Measurements from ENCODE around the gene RETREG1. TPM values are rescaled to one million over a fixed set of nuclear protein-coding genes. Genes with fewer than 3 reads are reported as not detected.

RETREG1 gene
- total and polyA plus RNA-seq, 7 experiments from 2014 or later: 37.4 to 130 (median 48.6) TPM

DNA sequence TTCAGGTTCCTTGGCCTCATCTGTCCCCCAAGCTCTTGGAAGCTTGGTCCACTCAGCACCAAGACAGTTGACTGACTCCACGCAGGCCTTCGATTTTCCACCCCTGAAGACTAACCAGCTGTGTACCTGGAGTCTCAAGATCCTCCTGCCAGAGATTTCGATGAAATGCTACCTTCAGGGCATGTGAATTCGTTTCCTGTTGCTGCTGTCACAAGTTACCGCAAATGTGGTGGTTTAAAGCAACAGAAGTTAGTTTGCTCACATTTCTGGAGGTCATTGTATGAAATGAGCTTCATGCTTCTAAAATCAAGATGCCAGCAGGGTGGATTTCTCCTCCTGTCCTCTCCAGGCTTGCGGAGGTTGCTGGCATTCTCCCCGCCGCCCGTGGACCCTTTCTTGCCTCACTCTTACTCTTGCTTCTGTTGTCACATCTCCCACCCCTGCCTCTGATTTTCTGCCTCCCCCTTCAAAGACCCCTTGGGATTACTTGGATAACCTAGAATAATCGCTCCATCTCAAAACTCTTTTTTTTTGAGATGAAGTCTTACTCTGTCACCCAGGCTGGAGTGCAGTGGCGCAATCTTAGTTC lies 27.6 kb upstream of the RETREG1 start:
- peaks cover 9 to 26% (median 16%) of the 10 kb centered on the region in 5 donors for H3K36me3 Mint-ChIP-seq
- ChIA-PET CTCF (interaction anchor here (1.5 kb wide), 1 partner anchor 22 kb away, joined by 3 read pairs; no protein-coding TSS in a partner anchor), POLR2A (interaction anchor here (0.7 to 2.5 kb wide), 6 partner anchors 15 to 170 kb away, joined by 3 to 11 read pairs (median 4); partner anchors contain the start of gene RETREG1)
- H3K27ac Mint-ChIP-seq: peak overlapping the region; percentile 21 to 95 (median 87)
- H3K27ac ChIP-seq (ENCODE audit: low read depth, low read length): peak overlapping the region; percentile 64
- DNase-seq (peak in 6 of 9 donors; percentile 22 to 61 (median 42)), ATAC-seq (no peak)
- H3K36me3 ChIP-seq (ENCODE audit: control insufficient read depth in 2 of 3, insufficient read depth in 3 of 3, low read length in 3 of 3): no peaks in the 10 kb centered on the region
- H3K4me3 Mint-ChIP-seq: peak overlapping the region; percentile 22 to 83 (median 74)
- no peaks in the 10 kb centered on the region for H3K9me3 ChIP-seq (ENCODE audit: control insufficient read depth in 2 of 3, low read length in 3 of 3)
- H3K4me1 ChIP-seq (ENCODE audit: control insufficient read depth in 2 of 2, insufficient read depth in 2 of 2, low read length in 2 of 2): peaks cover 0 to 12% of the 10 kb centered on the region in 2 donors
- H3K4me3 ChIP-seq (ENCODE audit: low read length): no peak overlapping the region
- no peaks in the 10 kb centered on the region for H3K27me3 Mint-ChIP-seq
- peaks cover 3 to 48% (median 20%) of the 10 kb centered on the region in 7 donors for H3K4me1 Mint-ChIP-seq
- peaks cover 0 to 30% (median 12%) of the 10 kb centered on the region in 11 donors for H3K9me3 Mint-ChIP-seq
- intact Hi-C loops (cut with micrococcal nuclease): loop anchor here in 1 of 2 donors (1.0 kb wide), 2 partner anchors 17 to 27 kb away; no protein-coding TSS in a partner anchor
- H3K27me3 ChIP-seq (ENCODE audit: control insufficient read depth in 2 of 2, insufficient read depth in 2 of 2, low read length in 2 of 2): no peaks in the 10 kb centered on the region

DNA sequence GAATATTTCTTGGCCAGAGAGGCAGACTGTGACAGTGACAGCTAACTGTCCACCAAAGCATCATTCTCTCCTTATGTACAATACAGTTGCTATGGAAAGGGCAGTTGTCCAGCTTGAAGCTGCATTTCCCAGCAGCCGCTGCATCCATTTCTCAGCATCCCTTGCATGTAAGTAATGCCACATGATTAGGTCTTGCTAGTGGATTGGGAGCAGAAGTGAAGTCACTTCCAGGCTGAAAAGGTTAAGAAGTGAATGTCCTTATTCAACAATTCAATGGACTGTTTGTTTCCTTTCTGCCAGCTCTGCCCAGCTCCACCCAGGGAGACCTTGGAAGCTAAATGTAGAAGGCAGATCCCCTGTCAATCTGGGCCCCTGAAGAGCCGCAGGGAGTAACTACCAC lies 26.1 kb upstream of the RETREG1 start:
- H3K9me3 ChIP-seq (ENCODE audit: control insufficient read depth in 2 of 3, low read length in 3 of 3): no peaks in the 10 kb centered on the region
- DNase-seq: no peak
- H3K4me1 ChIP-seq (ENCODE audit: control insufficient read depth in 2 of 2, insufficient read depth in 2 of 2, low read length in 2 of 2): peaks cover 0 to 12% of the 10 kb centered on the region in 2 donors
- ChIA-PET POLR2A (interaction anchor here (0.6 to 2.5 kb wide), 3 partner anchors 16 to 30 kb away, joined by 3 to 10 read pairs (median 4); partner anchors contain the start of gene RETREG1), CTCF (no interaction called here)
- H3K27ac ChIP-seq (ENCODE audit: low read depth, low read length): no peak overlapping the region
- H3K27me3 ChIP-seq (ENCODE audit: control insufficient read depth in 2 of 2, insufficient read depth in 2 of 2, low read length in 2 of 2): no peaks in the 10 kb centered on the region
- ATAC-seq: no peak
- H3K36me3 ChIP-seq (ENCODE audit: control insufficient read depth in 2 of 3, insufficient read depth in 3 of 3, low read length in 3 of 3): no peaks in the 10 kb centered on the region
- Mint-ChIP-seq H3K4me1 (peaks cover 6 to 50% (median 23%) of the 10 kb centered on the region in 7 donors), H3K9me3 (peaks cover 0 to 21% (median 11%) of the 10 kb centered on the region in 11 donors), H3K36me3 (peaks cover 8 to 27% (median 16%) of the 10 kb centered on the region in 5 donors), H3K27me3 (no peaks in the 10 kb centered on the region), H3K27ac (peak overlapping the region in 3 of 9 donors; percentile 11 to 80 (median 59)), H3K4me3 (peak overlapping the region in 1 of 10 donors; percentile 29)
- intact Hi-C loops (cut with micrococcal nuclease): no loop called here
- H3K4me3 ChIP-seq (ENCODE audit: low read length): no peak overlapping the region

GRCh38 chr5:16639206-16639605 lies 22.4 kb upstream of the RETREG1 start:
- Mint-ChIP-seq H3K4me3 (no peak overlapping the region), H3K36me3 (peaks cover 4 to 23% (median 9%) of the 10 kb centered on the region in 5 donors), H3K27ac (peak overlapping the region in 2 of 9 donors; percentile 2 to 6), H3K9me3 (peaks cover 0 to 9% (median 0%) of the 10 kb centered on the region in 11 donors), H3K4me1 (peaks cover 3 to 35% (median 13%) of the 10 kb centered on the region in 7 donors), H3K27me3 (peaks cover 0 to 3% (median 0%) of the 10 kb centered on the region in 5 donors)
- ChIA-PET POLR2A (interaction anchor here (0.7 to 1.1 kb wide), 2 partner anchors 9 to 1768 kb away, joined by 3 to 4 read pairs; no protein-coding TSS in a partner anchor), CTCF (no interaction called here)
- no peak for DNase-seq
- Histone ChIP-seq H3K36me3 (ENCODE audit: control insufficient read depth in 2 of 3, insufficient read depth in 3 of 3, low read length in 3 of 3) (no peaks in the 10 kb centered on the region), H3K27me3 (ENCODE audit: control insufficient read depth in 2 of 2, insufficient read depth in 2 of 2, low read length in 2 of 2) (no peaks in the 10 kb centered on the region), H3K27ac (ENCODE audit: low read depth, low read length) (no peak overlapping the region), H3K4me1 (ENCODE audit: control insufficient read depth in 2 of 2, insufficient read depth in 2 of 2, low read length in 2 of 2) (peaks cover 0 to 4% of the 10 kb centered on the region in 2 donors), H3K9me3 (ENCODE audit: control insufficient read depth in 2 of 3, low read length in 3 of 3) (no peaks in the 10 kb centered on the region), H3K4me3 (ENCODE audit: low read length) (no peak overlapping the region)
- intact Hi-C loops (cut with micrococcal nuclease): no loop called here
- ATAC-seq: no peak

DNA sequence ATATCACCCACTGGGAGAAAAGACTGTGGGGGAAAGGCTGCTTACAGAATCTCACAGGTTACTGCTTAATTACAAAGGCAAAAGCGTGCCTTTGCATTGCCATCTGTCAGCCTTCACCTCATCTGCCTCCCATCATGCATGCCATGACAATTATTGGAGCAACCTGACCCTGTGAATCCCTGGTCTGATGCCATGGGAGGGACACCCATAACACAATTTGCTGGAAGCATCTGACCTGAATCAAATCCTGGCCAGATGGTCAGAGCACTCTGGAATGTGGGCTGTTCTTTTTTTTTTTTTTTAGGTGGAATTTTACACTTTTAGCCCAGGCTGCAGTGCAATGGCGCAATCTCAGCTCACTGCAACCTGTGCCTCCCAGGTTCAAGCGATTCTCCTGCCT lies 11.6 kb upstream of the RETREG1 start:
- Mint-ChIP-seq H3K36me3 (peaks cover 0 to 24% (median 0%) of the 10 kb centered on the region in 5 donors), H3K27ac (peak overlapping the region in 8 of 9 donors; percentile 7 to 99 (median 86)), H3K27me3 (no peaks in the 10 kb centered on the region), H3K4me3 (peak overlapping the region in 1 of 10 donors; percentile 76), H3K9me3 (peaks cover 0 to 8% (median 2%) of the 10 kb centered on the region in 11 donors), H3K4me1 (peaks cover 38 to 83% (median 64%) of the 10 kb centered on the region in 7 donors)
- intact Hi-C loops (cut with micrococcal nuclease): no loop called here
- DNase-seq (no peak), ATAC-seq (no peak)
- no peaks in the 10 kb centered on the region for H3K27me3 ChIP-seq (ENCODE audit: control insufficient read depth in 2 of 2, insufficient read depth in 2 of 2, low read length in 2 of 2)
- H3K4me1 ChIP-seq (ENCODE audit: control insufficient read depth in 2 of 2, insufficient read depth in 2 of 2, low read length in 2 of 2): peaks cover 0 to 49% of the 10 kb centered on the region in 2 donors
- H3K36me3 ChIP-seq (ENCODE audit: control insufficient read depth in 2 of 3, insufficient read depth in 3 of 3, low read length in 3 of 3): no peaks in the 10 kb centered on the region
- ChIA-PET CTCF (interaction anchor here (1.2 to 2.3 kb wide), 5 partner anchors 11 to 39 kb away, joined by 5 to 11 read pairs (median 6); partner anchors contain the start of gene RETREG1), POLR2A (interaction anchor here (1.0 to 8.0 kb wide), 3 partner anchors 11 to 40 kb away, joined by 3 to 182 read pairs (median 4); partner anchors contain the start of gene RETREG1)
- H3K27ac ChIP-seq (ENCODE audit: low read depth, low read length): peak overlapping the region; percentile 16
- H3K9me3 ChIP-seq (ENCODE audit: control insufficient read depth in 2 of 3, low read length in 3 of 3): no peaks in the 10 kb centered on the region
- no peak overlapping the region for H3K4me3 ChIP-seq (ENCODE audit: low read length)

- Mint-ChIP-seq H3K27ac (peak overlapping the region; percentile 23 to 99 (median 86)), H3K9me3 (peaks cover 0 to 7% (median 0%) of the 10 kb centered on the region in 11 donors), H3K4me1 (peaks cover 38 to 78% (median 65%) of the 10 kb centered on the region in 7 donors), H3K4me3 (peak overlapping the region in 9 of 10 donors; percentile 2 to 78 (median 53)), H3K36me3 (peaks cover 0 to 17% (median 1%) of the 10 kb centered on the region in 5 donors), H3K27me3 (no peaks in the 10 kb centered on the region)
- Histone ChIP-seq H3K4me1 (ENCODE audit: control insufficient read depth in 2 of 2, insufficient read depth in 2 of 2, low read length in 2 of 2) (peaks cover 0 to 49% of the 10 kb centered on the region in 2 donors), H3K36me3 (ENCODE audit: control insufficient read depth in 2 of 3, insufficient read depth in 3 of 3, low read length in 3 of 3) (no peaks in the 10 kb centered on the region), H3K9me3 (ENCODE audit: control insufficient read depth in 2 of 3, low read length in 3 of 3) (no peaks in the 10 kb centered on the region), H3K27me3 (ENCODE audit: control insufficient read depth in 2 of 2, insufficient read depth in 2 of 2, low read length in 2 of 2) (no peaks in the 10 kb centered on the region), H3K4me3 (ENCODE audit: low read length) (no peak overlapping the region), H3K27ac (ENCODE audit: low read depth, low read length) (peak overlapping the region; percentile 54)
- ATAC-seq: peak; percentile 52
- intact Hi-C loops (cut with micrococcal nuclease): loop anchor here (1.0 kb wide), 2 partner anchors 9 to 18 kb away; no protein-coding TSS in a partner anchor
- DNase-seq: peak in 7 of 9 donors; percentile 41 to 71 (median 56)
- POLR2A ChIA-PET: interaction anchor here (0.6 to 8.0 kb wide), 6 partner anchors 10 to 76 kb away, joined by 3 to 182 read pairs (median 3); partner anchors contain the start of gene RETREG1
- CTCF ChIA-PET: interaction anchor here (0.9 to 1.8 kb wide), 6 partner anchors 10 to 156 kb away, joined by 3 to 8 read pairs (median 5); partner anchors contain the start of gene RETREG1
Observed at GRCh38 chr5:16626696-16627264, 10.0 kb upstream of the RETREG1 start.

DNA sequence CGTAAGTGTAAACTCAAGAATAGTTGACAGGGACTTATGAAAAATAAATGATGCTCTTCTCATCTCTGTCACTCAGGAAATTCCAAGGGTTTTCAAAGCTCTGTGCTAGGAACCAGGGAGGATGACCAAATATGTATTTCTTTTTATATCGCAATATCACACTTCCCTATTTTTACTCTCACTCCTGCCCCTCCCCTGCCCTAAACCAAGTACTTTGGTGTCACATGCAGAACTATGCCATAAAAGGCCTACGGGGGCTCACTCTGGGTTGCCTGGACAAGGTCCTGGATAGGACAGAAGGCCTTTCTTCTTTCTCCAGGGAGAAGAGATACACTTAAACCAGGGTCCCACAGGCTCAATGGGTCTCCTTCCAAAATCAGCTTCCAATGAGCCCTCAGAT lies 8.3 kb upstream of the RETREG1 start:
- DNase-seq (no peak), ATAC-seq (peak; percentile 14)
- no peaks in the 10 kb centered on the region for H3K9me3 ChIP-seq (ENCODE audit: control insufficient read depth in 2 of 3, low read length in 3 of 3)
- Mint-ChIP-seq H3K4me3 (peak overlapping the region in 2 of 10 donors; percentile 13 to 59), H3K4me1 (peaks cover 38 to 78% (median 65%) of the 10 kb centered on the region in 7 donors), H3K36me3 (peaks cover 5 to 13% (median 9%) of the 10 kb centered on the region in 5 donors), H3K9me3 (peaks cover 0 to 6% (median 0%) of the 10 kb centered on the region in 11 donors), H3K27me3 (no peaks in the 10 kb centered on the region), H3K27ac (peak overlapping the region in 7 of 9 donors; percentile 13 to 99 (median 63))
- intact Hi-C loops (cut with micrococcal nuclease): no loop called here
- POLR2A ChIA-PET: interaction anchor here (0.8 to 8.0 kb wide), 3 partner anchors 8 to 38 kb away, joined by 3 to 182 read pairs (median 3); partner anchors contain the start of gene RETREG1
- no peaks in the 10 kb centered on the region for H3K27me3 ChIP-seq (ENCODE audit: control insufficient read depth in 2 of 2, insufficient read depth in 2 of 2, low read length in 2 of 2)
- H3K4me1 ChIP-seq (ENCODE audit: control insufficient read depth in 2 of 2, insufficient read depth in 2 of 2, low read length in 2 of 2): peaks cover 0 to 40% of the 10 kb centered on the region in 2 donors
- no peak overlapping the region for H3K4me3 ChIP-seq (ENCODE audit: low read length)
- CTCF ChIA-PET: no interaction called here
- H3K36me3 ChIP-seq (ENCODE audit: control insufficient read depth in 2 of 3, insufficient read depth in 3 of 3, low read length in 3 of 3): no peaks in the 10 kb centered on the region
- H3K27ac ChIP-seq (ENCODE audit: low read depth, low read length): no peak overlapping the region
